Measurements from ENCODE around the gene WARS2.

Gene WARS2

GRCh38 chr1:118990513-118991152 is 149.8 kb downstream of the WARS2 start:
- Histone ChIP-seq H3K23ac (ENCODE audit: low read length) (no peak overlapping the region), H3K9ac (ENCODE audit: low read length) (no peak overlapping the region), H3K9me3 (ENCODE audit: insufficient read depth, low read depth, low read length) (peaks cover 4% of the 10 kb centered on the region), H3K4me3 (ENCODE audit: low read depth, low read length) (no peak overlapping the region), H3K4ac (ENCODE audit: low read depth, low read length) (no peak overlapping the region), H3K18ac (ENCODE audit: low read length) (no peak overlapping the region), H4K8ac (ENCODE audit: low read depth, low read length) (no peak overlapping the region), H2AK5ac (ENCODE audit: low read length) (no peak overlapping the region), H3K4me1 (ENCODE audit: control insufficient read depth in 1 of 2, insufficient read depth in 2 of 2, low read length in 2 of 2) (peaks cover 17 to 25% of the 10 kb centered on the region in 2 experiments), H3K79me2 (ENCODE audit: control insufficient read depth, insufficient read depth, low read length, poor library complexity) (no peaks in the 10 kb centered on the region), H3K27ac (ENCODE audit: low read depth, low read length) (no peak overlapping the region), H3K79me1 (ENCODE audit: low read length) (no peaks in the 10 kb centered on the region), H4K91ac (ENCODE audit: low read depth, low read length) (no peak overlapping the region), H4K12ac (ENCODE audit: low read depth, low read length) (no peak overlapping the region), H3K14ac (ENCODE audit: low read length) (no peak overlapping the region), H3K27me3 (ENCODE audit: insufficient read depth, low read length) (peaks cover 91% of the 10 kb centered on the region), H2BK12ac (ENCODE audit: low read length) (no peak overlapping the region), H2BK5ac (ENCODE audit: low read depth, low read length, poor library complexity) (no peak overlapping the region), H3K4me2 (ENCODE audit: low read length) (no peak overlapping the region), H2AFZ (ENCODE audit: insufficient read depth, low read length, poor library complexity) (no peak overlapping the region), H3K36me3 (ENCODE audit: control insufficient read depth in 1 of 2, insufficient read depth in 2 of 2, low read length in 2 of 2) (no peaks in the 10 kb centered on the region), H2BK120ac (ENCODE audit: insufficient read depth, low read length, poor library complexity) (no peak overlapping the region)
- no CpG with 5 or more reads among the region's 8 CpGs for whole genome bisulfite sequencing (ENCODE audit: extremely low coverage, insufficient coverage, insufficient read length)
- no peak for DNase-seq

DNA sequence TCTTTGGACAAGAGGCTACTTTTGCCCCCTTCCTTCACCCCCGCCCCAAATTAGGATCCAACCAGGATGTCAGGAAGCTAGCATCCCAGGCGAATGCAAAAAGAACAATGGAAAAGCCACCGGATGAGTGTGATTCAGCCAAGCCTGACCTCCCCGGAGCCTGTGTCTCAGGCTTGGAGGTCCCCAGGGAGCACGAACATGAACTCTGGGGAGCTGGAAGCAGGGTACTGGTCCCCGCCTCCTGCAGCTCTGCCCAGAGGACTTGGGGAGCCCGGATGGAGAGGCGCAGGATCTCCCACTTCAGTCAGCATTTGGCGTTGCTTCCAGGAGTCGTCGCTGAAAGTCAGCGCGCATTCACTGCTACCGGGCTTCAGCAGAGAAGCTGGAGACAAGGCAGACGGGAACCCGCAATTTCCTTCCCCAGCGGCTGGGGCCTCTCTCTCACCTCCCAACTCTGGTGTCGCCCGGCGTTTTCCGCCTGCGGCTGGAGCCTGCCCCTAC is 150.5 kb downstream of the WARS2 start:
- Histone ChIP-seq H2AFZ (ENCODE audit: insufficient read depth, low read length, poor library complexity) (peak overlapping the region; percentile 47), H3K9ac (ENCODE audit: low read length) (no peak overlapping the region), H3K4ac (ENCODE audit: low read depth, low read length) (no peak overlapping the region), H3K23ac (ENCODE audit: low read length) (no peak overlapping the region), H4K8ac (ENCODE audit: low read depth, low read length) (peak overlapping the region; percentile 34), H3K4me2 (ENCODE audit: low read length) (peak overlapping the region; percentile 80), H3K14ac (ENCODE audit: low read length) (no peak overlapping the region), H3K27me3 (ENCODE audit: insufficient read depth, low read length) (peaks cover 92% of the 10 kb centered on the region), H4K91ac (ENCODE audit: low read depth, low read length) (no peak overlapping the region), H2BK120ac (ENCODE audit: insufficient read depth, low read length, poor library complexity) (no peak overlapping the region), H2BK12ac (ENCODE audit: low read length) (peak overlapping the region; percentile 30), H2BK5ac (ENCODE audit: low read depth, low read length, poor library complexity) (no peak overlapping the region), H3K79me2 (ENCODE audit: control insufficient read depth, insufficient read depth, low read length, poor library complexity) (no peaks in the 10 kb centered on the region), H3K4me3 (ENCODE audit: low read depth, low read length) (no peak overlapping the region), H3K4me1 (ENCODE audit: control insufficient read depth in 1 of 2, insufficient read depth in 2 of 2, low read length in 2 of 2) (peaks cover 17 to 25% of the 10 kb centered on the region in 2 experiments), H2AK5ac (ENCODE audit: low read length) (no peak overlapping the region), H3K79me1 (ENCODE audit: low read length) (no peaks in the 10 kb centered on the region), H3K27ac (ENCODE audit: low read depth, low read length) (no peak overlapping the region), H3K9me3 (ENCODE audit: insufficient read depth, low read depth, low read length) (peaks cover 4% of the 10 kb centered on the region), H3K18ac (ENCODE audit: low read length) (no peak overlapping the region), H4K12ac (ENCODE audit: low read depth, low read length) (no peak overlapping the region), H3K36me3 (ENCODE audit: control insufficient read depth in 1 of 2, insufficient read depth in 2 of 2, low read length in 2 of 2) (no peaks in the 10 kb centered on the region)
- no peak for DNase-seq
- no CpG with 5 or more reads among the region's 22 CpGs for WGBS (ENCODE audit: extremely low coverage, insufficient coverage, insufficient read length)

DNA sequence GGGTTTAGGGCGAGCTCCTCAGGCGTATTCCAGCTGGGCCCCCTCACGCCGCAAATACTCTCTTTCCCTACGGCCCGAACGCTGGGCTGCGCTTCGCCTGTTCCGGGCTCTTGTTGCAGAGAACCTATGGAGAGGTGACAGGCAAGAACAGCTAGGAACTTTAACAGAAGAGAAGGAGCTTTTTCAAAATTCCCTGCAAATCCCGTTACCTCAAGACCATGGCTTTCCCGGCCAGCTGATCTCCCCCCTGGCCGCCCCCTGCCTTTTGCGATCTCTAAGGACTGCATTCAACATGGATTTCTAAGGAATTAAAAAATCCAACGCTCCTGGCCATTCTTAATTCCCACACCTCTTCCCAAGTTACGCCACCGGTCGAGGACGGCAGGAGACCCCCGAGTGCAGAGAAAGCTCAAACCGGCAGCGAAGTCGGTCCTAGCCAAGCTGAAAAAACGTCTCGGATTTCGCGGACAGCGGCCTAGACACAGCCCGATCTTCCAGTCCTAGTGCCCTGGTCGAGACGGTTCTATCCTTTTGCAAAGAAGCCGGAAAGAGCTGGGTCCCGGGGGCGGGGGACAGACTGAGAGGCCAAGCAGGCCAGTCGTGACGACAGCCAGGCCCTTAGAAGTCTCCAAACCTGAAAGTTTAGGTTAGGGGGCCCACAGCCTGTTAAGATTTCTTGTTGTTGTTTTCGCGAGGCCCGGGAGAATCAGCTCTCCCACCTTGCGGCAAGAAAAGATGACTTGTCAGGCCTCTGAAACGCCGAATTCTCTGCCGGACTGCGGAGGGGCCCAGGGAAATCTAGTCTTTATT is 151.2 kb downstream of the WARS2 start:
- Histone ChIP-seq H3K4me1 (ENCODE audit: control insufficient read depth in 1 of 2, insufficient read depth in 2 of 2, low read length in 2 of 2) (peaks cover 18 to 25% of the 10 kb centered on the region in 2 experiments), H4K8ac (ENCODE audit: low read depth, low read length) (no peak overlapping the region), H3K27me3 (ENCODE audit: insufficient read depth, low read length) (peaks cover 91% of the 10 kb centered on the region), H3K23ac (ENCODE audit: low read length) (no peak overlapping the region), H4K91ac (ENCODE audit: low read depth, low read length) (no peak overlapping the region), H2BK120ac (ENCODE audit: insufficient read depth, low read length, poor library complexity) (no peak overlapping the region), H2BK5ac (ENCODE audit: low read depth, low read length, poor library complexity) (no peak overlapping the region), H3K4me3 (ENCODE audit: low read depth, low read length) (peak overlapping the region; percentile 34), H2AFZ (ENCODE audit: insufficient read depth, low read length, poor library complexity) (no peak overlapping the region), H3K14ac (ENCODE audit: low read length) (no peak overlapping the region), H3K18ac (ENCODE audit: low read length) (no peak overlapping the region), H3K27ac (ENCODE audit: low read depth, low read length) (peak overlapping the region; percentile 30), H3K4me2 (ENCODE audit: low read length) (peak overlapping the region; percentile 80), H3K9ac (ENCODE audit: low read length) (no peak overlapping the region), H3K36me3 (ENCODE audit: control insufficient read depth in 1 of 2, insufficient read depth in 2 of 2, low read length in 2 of 2) (no peaks in the 10 kb centered on the region), H3K79me1 (ENCODE audit: low read length) (no peaks in the 10 kb centered on the region), H3K79me2 (ENCODE audit: control insufficient read depth, insufficient read depth, low read length, poor library complexity) (no peaks in the 10 kb centered on the region), H2BK12ac (ENCODE audit: low read length) (no peak overlapping the region), H3K9me3 (ENCODE audit: insufficient read depth, low read depth, low read length) (peaks cover 4% of the 10 kb centered on the region), H2AK5ac (ENCODE audit: low read length) (no peak overlapping the region), H4K12ac (ENCODE audit: low read depth, low read length) (no peak overlapping the region), H3K4ac (ENCODE audit: low read depth, low read length) (no peak overlapping the region)
- WGBS (ENCODE audit: extremely low coverage, insufficient coverage, insufficient read length): no CpG with 5 or more reads among the region's 44 CpGs
- no peak for DNase-seq

- WGBS (ENCODE audit: extremely low coverage, insufficient coverage, insufficient read length): no CpG with 5 or more reads among the region's 31 CpGs
- Histone ChIP-seq H3K4me1 (ENCODE audit: control insufficient read depth in 1 of 2, insufficient read depth in 2 of 2, low read length in 2 of 2) (peaks cover 20 to 27% of the 10 kb centered on the region in 2 experiments), H3K4me3 (ENCODE audit: low read depth, low read length) (peak within 1 kb of the TSS; percentile 69), H2BK12ac (ENCODE audit: low read length) (no peak within 1 kb of the TSS), H3K9ac (ENCODE audit: low read length) (peak within 1 kb of the TSS; percentile 9), H3K79me2 (ENCODE audit: control insufficient read depth, insufficient read depth, low read length, poor library complexity) (no peaks in the 10 kb centered on the region), H4K12ac (ENCODE audit: low read depth, low read length) (no peak within 1 kb of the TSS), H4K8ac (ENCODE audit: low read depth, low read length) (no peak within 1 kb of the TSS), H2AK5ac (ENCODE audit: low read length) (no peak within 1 kb of the TSS), H3K27me3 (ENCODE audit: insufficient read depth, low read length) (peaks cover 91% of the 10 kb centered on the region), H3K4me2 (ENCODE audit: low read length) (peak within 1 kb of the TSS; percentile 80), H3K23ac (ENCODE audit: low read length) (no peak within 1 kb of the TSS), H2BK120ac (ENCODE audit: insufficient read depth, low read length, poor library complexity) (no peak within 1 kb of the TSS), H2AFZ (ENCODE audit: insufficient read depth, low read length, poor library complexity) (peak within 1 kb of the TSS; percentile 26), H3K18ac (ENCODE audit: low read length) (no peak within 1 kb of the TSS), H3K79me1 (ENCODE audit: low read length) (no peaks in the 10 kb centered on the region), H3K36me3 (ENCODE audit: control insufficient read depth in 1 of 2, insufficient read depth in 2 of 2, low read length in 2 of 2) (no peaks in the 10 kb centered on the region), H3K27ac (ENCODE audit: low read depth, low read length) (peak within 1 kb of the TSS; percentile 30), H4K91ac (ENCODE audit: low read depth, low read length) (no peak within 1 kb of the TSS), H2BK5ac (ENCODE audit: low read depth, low read length, poor library complexity) (no peak within 1 kb of the TSS), H3K14ac (ENCODE audit: low read length) (no peak within 1 kb of the TSS), H3K4ac (ENCODE audit: low read depth, low read length) (no peak within 1 kb of the TSS), H3K9me3 (ENCODE audit: insufficient read depth, low read depth, low read length) (peaks cover 9% of the 10 kb centered on the region)
- no peak for DNase-seq
Observed at GRCh38 chr1:118988186-118989005, 152.1 kb downstream of the WARS2 start, which contains the start of gene TBX15. TSS of gene TBX15 (minus strand) at chr1:118988343. CDS start at chr1:118987795, 548 bp downstream.

Measured in trophoblast cell (in vitro differentiated cells and primary cell).